ENCODE measurements around the gene AK6. TPM values are rescaled to one million over a fixed set of nuclear protein-coding genes. Genes with fewer than 3 reads are reported as not detected.
A peak's percentile ranks its signal among the peaks of the same experiment; 100 is the strongest.
"Not testable (repeated sequence)": the region's sequence is repeated elsewhere in the genome, so short reads cannot be mapped to it uniquely, and the experiment has no call there.

The AK6 gene
- total RNA-seq, 6 experiments from 2014 or later = 17.5 to 24.1 (median 21.5) TPM

- H3K4me1 ChIP-seq = no peaks in the 10 kb centered on the region
- no peak overlapping the region for H3K4me3 ChIP-seq
- WGBS (ENCODE audit: insufficient coverage, low coverage, low lambda C conversion rate, missing lambda C conversion rate) = 92% methylated on average over 1 of the region's 1 CpG
- no peaks in the 10 kb centered on the region for H3K36me3 ChIP-seq
- DNase-seq (no peak), ATAC-seq (no peak)
- H3K9me3 ChIP-seq = no peaks in the 10 kb centered on the region
- TF ChIP-seq CTCF (IDR thresholded peaks at IDR 0.05) (no peak), POLR2A (IDR thresholded peaks at IDR 0.05) (no peak)
- H3K27ac ChIP-seq = no peak overlapping the region
- intact Hi-C loops (cut with DNase I) = no loop called here
- H3K27me3 ChIP-seq = no peaks in the 10 kb centered on the region
Measured at GRCh38 chr5:69343083-69343482, 26.2 kb downstream of the AK6 start.

GRCh38 chr5:69341520-69342161 is 27.7 kb downstream of the AK6 start:
- Histone ChIP-seq H3K36me3 (no peaks in the 10 kb centered on the region), H3K27ac (no peak overlapping the region), H3K27me3 (no peaks in the 10 kb centered on the region), H3K4me3 (no peak overlapping the region), H3K4me1 (no peaks in the 10 kb centered on the region), H3K9me3 (no peaks in the 10 kb centered on the region)
- 81% methylated on average over 4 of the region's 4 CpGs for WGBS (ENCODE audit: insufficient coverage, low coverage, low lambda C conversion rate, missing lambda C conversion rate)
- DNase-seq = no peak
- no peak for ATAC-seq
- intact Hi-C loops (cut with DNase I) = no loop called here
- TF ChIP-seq POLR2A (IDR thresholded peaks at IDR 0.05) (no peak), CTCF (IDR thresholded peaks at IDR 0.05) (no peak)

GRCh38 chr5:69335341-69335935 is 33.9 kb downstream of the AK6 start:
- Histone ChIP-seq H3K27ac (no peak overlapping the region), H3K27me3 (no peaks in the 10 kb centered on the region), H3K36me3 (no peaks in the 10 kb centered on the region), H3K4me1 (peaks cover 0 to 4% (median 0%) of the 10 kb centered on the region in 4 donors), H3K4me3 (no peak overlapping the region), H3K9me3 (no peaks in the 10 kb centered on the region)
- intact Hi-C loops (cut with DNase I) = no loop called here
- WGBS (ENCODE audit: insufficient coverage, low coverage, low lambda C conversion rate, missing lambda C conversion rate) = 85% methylated on average over 6 of the region's 7 CpGs
- TF ChIP-seq POLR2A (IDR thresholded peaks at IDR 0.05) (no peak), CTCF (IDR thresholded peaks at IDR 0.05) (no peak)
- ATAC-seq = no peak
- DNase-seq = peak in 1 of 3 donors; percentile 31

GRCh38 chr5:69334793-69335268 is 34.5 kb downstream of the AK6 start:
- Histone ChIP-seq H3K9me3 (no peaks in the 10 kb centered on the region), H3K27me3 (no peaks in the 10 kb centered on the region), H3K4me3 (no peak overlapping the region), H3K27ac (no peak overlapping the region), H3K4me1 (peaks cover 0 to 4% (median 0%) of the 10 kb centered on the region in 4 donors), H3K36me3 (no peaks in the 10 kb centered on the region)
- intact Hi-C loops (cut with DNase I) = no loop called here
- 5% methylated on average over 8 of the region's 18 CpGs for WGBS (ENCODE audit: insufficient coverage, low coverage, low lambda C conversion rate, missing lambda C conversion rate)
- TF ChIP-seq CTCF (IDR thresholded peaks at IDR 0.05) (peak; percentile 64 to 78 (median 76)), POLR2A (IDR thresholded peaks at IDR 0.05) (no peak)
- ATAC-seq (peak; percentile 82 to 91 (median 86)), DNase-seq (peak; percentile 89 to 91 (median 90))

GRCh38 chr5:69333668-69334315 is 35.5 kb downstream of the AK6 start:
- 86% methylated on average over 4 of the region's 25 CpGs for WGBS (ENCODE audit: insufficient coverage, low coverage, low lambda C conversion rate, missing lambda C conversion rate)
- ATAC-seq; intact Hi-C loops (cut with DNase I); H3K9me3 ChIP-seq; H3K4me1 ChIP-seq; H3K36me3 ChIP-seq; H3K27ac ChIP-seq; H3K27me3 ChIP-seq; H3K4me3 ChIP-seq: not testable (repeated sequence)
- DNase-seq = peak in 2 of 3 donors; percentile 29 to 45

All from right lobe of liver (tissue), 6 donors.